GM23338 (cell line): ENCODE measurements around the gene RAB9B. TPM values are rescaled to one million over a fixed set of nuclear protein-coding genes. Genes with fewer than 3 reads are reported as not detected.
"Not testable (repeated sequence)": the region's sequence is repeated elsewhere in the genome, so short reads cannot be mapped to it uniquely, and the experiment has no call there.

Experiments used
- ATAC-seq: fragments of 200-7000 bp; cut with Tn5 transposase; 3 replicates; pipeline ENCODE4 v1.9.1; 2020
- DNase-seq: peaks from one replicate; pipeline ENCODE4 v3.0.0-alpha.2; 2015; ENCODE audit warnings: low spot score
- H2AFZ ChIP-seq: fragments of 200-600 bp; sonication (generic); 2 replicates; pipeline ENCODE4 v1.8.0; 2016; ENCODE audit warnings: antibody characterized with exemption, mild to moderate bottlenecking, moderate library complexity
- H3F3A ChIP-seq: fragments of 200-600 bp; sonication (generic); replicated peaks from 2 replicates; pipeline ENCODE4 v1.8.0; 2017; ENCODE audit warnings: antibody characterized with exemption, mixed run types, low read depth
- H3K27ac ChIP-seq: fragments of 200-600 bp; sonication (generic); 2 replicates; pipeline ENCODE4 v1.6.1; 2016; ENCODE audit warnings: low read depth
- H3K27me3 ChIP-seq: fragments of 200-600 bp; sonication (generic); 2 replicates; pipeline ENCODE4 v1.8.0; 2016; ENCODE audit warnings: mild to moderate bottlenecking, mixed run types, moderate library complexity; ENCODE audit not compliant: insufficient read depth
- H3K36me3 ChIP-seq: fragments of 200-600 bp; sonication (generic); 2 replicates; pipeline ENCODE4 v1.8.0; 2016; ENCODE audit warnings: mild to moderate bottlenecking; ENCODE audit not compliant: insufficient read depth
- H3K4me1 ChIP-seq: fragments of 200-600 bp; sonication (generic); 2 replicates; pipeline ENCODE4 v1.8.0; 2016; ENCODE audit warnings: mild to moderate bottlenecking, moderate library complexity; ENCODE audit not compliant: insufficient read depth
- H3K4me2 ChIP-seq: fragments of 200-600 bp; sonication (generic); 2 replicates; pipeline ENCODE4 v1.7.1; 2017; ENCODE audit warnings: mixed run types
- H3K4me3 ChIP-seq: fragments of 200-600 bp; sonication (generic); 2 replicates; pipeline ENCODE4 v1.6.1; 2016; ENCODE audit warnings: mixed run types
- H3K79me2 ChIP-seq: fragments of 200-600 bp; sonication (generic); replicated peaks from 2 replicates; pipeline ENCODE4 v1.8.0; 2017; ENCODE audit warnings: mild to moderate bottlenecking; ENCODE audit not compliant: insufficient read depth
- H3K9me2 ChIP-seq: fragments of 200-600 bp; sonication (generic); 2 replicates; pipeline ENCODE4 v1.8.0; 2017; ENCODE audit not compliant: insufficient read depth
- H4K20me1 ChIP-seq: fragments of 200-600 bp; sonication (generic); replicated peaks from 2 replicates; pipeline ENCODE4 v1.8.0; 2017; ENCODE audit warnings: mild to moderate bottlenecking; ENCODE audit not compliant: insufficient read depth
- H3K27ac Mint-ChIP-seq: 2 replicates; pipeline ENCODE4 v1.8.0; 2020; ENCODE audit warnings: inconsistent platforms, mild to moderate bottlenecking, moderate library complexity, mixed read lengths
- H3K27me3 Mint-ChIP-seq: 3 replicates; pipeline ENCODE4 v1.8.0; 2022; ENCODE audit warnings: low read depth, mild to moderate bottlenecking, moderate library complexity, mixed read lengths, inconsistent platforms; ENCODE audit not compliant: insufficient read depth, poor library complexity
- H3K36me3 Mint-ChIP-seq: 3 replicates; pipeline ENCODE4 v1.8.0; 2021; ENCODE audit warnings: low read depth, mild to moderate bottlenecking, inconsistent platforms, moderate library complexity, mixed read lengths
- H3K4me1 Mint-ChIP-seq: 3 replicates; pipeline ENCODE4 v1.8.0; 2020; ENCODE audit warnings: mild to moderate bottlenecking, inconsistent platforms, mixed read lengths
- H3K4me3 Mint-ChIP-seq: 3 replicates; pipeline ENCODE4 v1.8.0; 2021; ENCODE audit warnings: moderate library complexity, mild to moderate bottlenecking, inconsistent platforms, mixed read lengths
- H3K9me3 Mint-ChIP-seq: 3 replicates; pipeline ENCODE4 v1.8.0; 2020; ENCODE audit warnings: moderate library complexity, mild to moderate bottlenecking, inconsistent platforms, mixed read lengths
- CTCF ChIP-seq, 2 experiments: fragments of 200-600 bp in 1 of 2; sonication (generic) in 1 of 2; conservative IDR thresholded peaks; 2 replicates each; pipeline versions ENCODE4 v1.5.1 to v1.6.1; 2016 to 2017; ENCODE audit warnings: antibody characterized with exemption in 2 of 2, low read depth in 2 of 2, mild to moderate bottlenecking in 2 of 2, moderate library complexity in 1 of 2
- ETS1 ChIP-seq: IDR thresholded peaks from 2 replicates; pipeline ENCODE4 v1.6.1; 2016; ENCODE audit warnings: antibody characterized with exemption
- EZH2phosphoT487 ChIP-seq: fragments of 200-600 bp; sonication (generic); IDR thresholded peaks from one replicate; pipeline ENCODE4 v1.8.1; 2018; ENCODE audit warnings: antibody characterized with exemption; ENCODE audit not compliant: unreplicated experiment
- JUNB ChIP-seq: IDR thresholded peaks from one replicate; pipeline ENCODE4 v1.6.1; 2016; ENCODE audit warnings: antibody characterized with exemption; ENCODE audit not compliant: unreplicated experiment
- polyA plus RNA-seq: library from polyadenylated mRNA; unstranded; fragments of >200 nt; fragmentation: Nextera tagmentation; extraction: Ambion mirVana; gene quantifications from 2 replicates; pipeline ENCODE4 v1.2.1, GENCODE V29; 2016
- total RNA-seq: library from RNA; depleted of rRNA; stranded (reverse); fragments of >200 nt; shearing (Covaris generic); gene quantifications from 2 replicates; pipeline ENCODE4 v1.2.3, GENCODE V29; 2014

Gene RAB9B
- total and polyA plus RNA-seq, 2 experiments from 2014 or later, result 0.24 to 0.28 TPM

DNA sequence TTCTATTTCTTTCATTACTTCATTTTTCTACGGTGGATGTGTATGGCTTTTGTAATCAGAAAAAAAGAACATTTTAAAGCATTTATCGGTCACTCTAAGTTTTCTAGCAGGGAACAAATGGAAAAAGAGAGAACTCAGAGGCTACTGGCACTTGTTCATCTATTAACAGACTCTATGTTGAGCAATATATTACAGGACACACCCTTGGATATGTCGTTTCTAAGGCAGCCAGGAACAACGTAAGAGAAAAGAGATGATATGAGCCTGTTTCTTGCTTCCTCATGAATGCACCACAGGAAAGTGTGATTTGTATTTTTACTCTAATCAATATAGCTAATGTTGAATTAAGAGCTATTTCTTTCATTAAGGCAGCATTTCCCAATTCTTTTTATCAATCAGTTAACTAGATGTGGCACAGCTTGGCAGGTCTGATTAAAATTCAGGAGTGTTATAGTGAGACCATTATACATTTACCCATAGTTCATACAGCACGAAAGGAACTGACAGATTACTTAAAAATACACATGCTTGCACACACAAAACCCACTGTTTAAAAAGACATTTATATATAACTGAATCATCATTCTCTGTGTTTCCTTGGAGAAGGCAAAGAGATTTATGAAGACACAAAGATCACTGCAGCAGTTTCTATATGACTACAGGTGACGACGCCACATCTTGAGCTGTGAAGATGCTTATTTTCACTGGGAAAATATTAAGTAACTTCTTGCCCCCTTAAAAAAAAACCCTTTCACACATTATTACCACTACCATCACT is 13.0 kb downstream of the RAB9B start:
- no peak overlapping the region for H3K27ac Mint-ChIP-seq
- H3K36me3 ChIP-seq, result no peaks in the 10 kb centered on the region
- TF ChIP-seq JUNB (no peak), CTCF (conservative IDR thresholded peaks at IDR 0.05; ENCODE audit: low read depth in 2 of 2) (no peak)
- H4K20me1 ChIP-seq, result no peaks in the 10 kb centered on the region
- no peaks in the 10 kb centered on the region for H3K4me1 ChIP-seq
- no peak overlapping the region for H3K4me2 ChIP-seq
- DNase-seq (no peak), ATAC-seq (no peak)
- H3K4me1 Mint-ChIP-seq, result no peaks in the 10 kb centered on the region
- no peak overlapping the region for H3K4me3 Mint-ChIP-seq
- no peak overlapping the region for H3K4me3 ChIP-seq
- no peaks in the 10 kb centered on the region for H3F3A ChIP-seq
- H3K27me3 Mint-ChIP-seq, result peaks cover 1% of the 10 kb centered on the region
- H3K9me3 Mint-ChIP-seq, result no peaks in the 10 kb centered on the region
- no peaks in the 10 kb centered on the region for H3K9me2 ChIP-seq
- H3K27ac ChIP-seq, result no peak overlapping the region
- H3K27me3 ChIP-seq, result no peaks in the 10 kb centered on the region
- no peaks in the 10 kb centered on the region for H3K79me2 ChIP-seq
- H2AFZ ChIP-seq, result no peak overlapping the region
- H3K36me3 Mint-ChIP-seq, result no peaks in the 10 kb centered on the region

DNA sequence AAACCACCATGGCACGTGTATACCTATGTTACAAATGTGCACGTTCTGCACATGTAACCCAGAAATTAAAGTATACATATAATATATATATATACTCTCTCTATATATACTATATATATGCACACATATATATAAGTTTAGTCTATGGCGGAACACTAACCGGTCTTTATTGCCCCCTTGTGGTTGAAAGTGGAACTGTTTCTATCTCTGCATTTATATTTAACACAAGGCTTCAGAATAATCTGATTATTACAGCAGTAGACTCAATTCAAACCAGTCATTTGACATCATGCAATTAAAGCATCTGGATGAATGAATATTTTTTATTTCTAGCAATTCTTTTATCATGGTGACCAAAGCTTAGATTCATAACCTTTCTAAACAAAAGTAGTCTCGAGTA is 14.6 kb downstream of the RAB9B start:
- H3K4me3 Mint-ChIP-seq, result no peak overlapping the region
- DNase-seq (peak; percentile 63), ATAC-seq (no peak)
- Histone ChIP-seq H3K79me2 (no peaks in the 10 kb centered on the region), H4K20me1 (no peaks in the 10 kb centered on the region), H3K4me3 (no peak overlapping the region), H3K27me3 (no peaks in the 10 kb centered on the region), H3K4me2 (no peak overlapping the region), H3K36me3 (no peaks in the 10 kb centered on the region), H3K4me1 (no peaks in the 10 kb centered on the region), H3K27ac (no peak overlapping the region), H3F3A (no peaks in the 10 kb centered on the region), H2AFZ (no peak overlapping the region), H3K9me2 (no peaks in the 10 kb centered on the region)
- H3K27ac Mint-ChIP-seq, result no peak overlapping the region
- TF ChIP-seq CTCF (conservative IDR thresholded peaks at IDR 0.05; ENCODE audit: low read depth in 2 of 2) (peak in 1 of 2 experiments; percentile 56), EZH2phosphoT487 (no peak), ETS1 (no peak)
- H3K4me1 Mint-ChIP-seq, result no peaks in the 10 kb centered on the region
- no peaks in the 10 kb centered on the region for H3K36me3 Mint-ChIP-seq
- no peaks in the 10 kb centered on the region for H3K9me3 Mint-ChIP-seq
- H3K27me3 Mint-ChIP-seq, result peaks cover 3% of the 10 kb centered on the region

DNA sequence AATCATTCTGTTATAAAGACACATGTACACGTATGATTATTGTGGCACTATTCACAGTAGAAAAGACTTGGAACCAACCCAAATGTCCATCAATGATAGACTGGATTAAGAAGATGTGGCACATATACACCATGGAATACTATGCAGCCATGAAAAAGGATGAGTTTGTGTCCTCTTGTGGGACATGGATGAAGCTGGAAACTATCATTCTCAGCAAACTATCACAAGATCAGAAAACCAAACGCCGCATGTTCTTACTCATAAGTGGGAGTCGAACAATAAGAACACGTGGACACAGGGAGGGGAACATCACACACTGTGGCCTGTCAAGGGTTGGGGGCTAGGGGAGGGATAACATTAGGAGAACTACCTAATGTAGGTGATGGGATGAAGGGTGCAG is 15.0 kb downstream of the RAB9B start:
- H3K36me3 ChIP-seq, H3K27ac ChIP-seq, H3K4me1 Mint-ChIP-seq, H2AFZ ChIP-seq, H3K36me3 Mint-ChIP-seq, H3K9me3 Mint-ChIP-seq, H3K4me1 ChIP-seq, H3F3A ChIP-seq, H3K27me3 ChIP-seq, H3K27ac Mint-ChIP-seq, H3K79me2 ChIP-seq, DNase-seq, H3K9me2 ChIP-seq, H4K20me1 ChIP-seq, H3K4me3 ChIP-seq, H3K4me2 ChIP-seq, H3K27me3 Mint-ChIP-seq, H3K4me3 Mint-ChIP-seq, ATAC-seq: not testable (repeated sequence)
